SK-MEL-5 (cell line): ENCODE results near the gene CFAP97. TPM values are rescaled to one million over a fixed set of nuclear protein-coding genes. Genes with fewer than 3 reads are reported as not detected.
"Not testable (repeated sequence)": the region's sequence is repeated elsewhere in the genome, so short reads cannot be mapped to it uniquely, and the experiment has no call there.

Experiments
- DNase-seq: peaks from one replicate; pipeline ENCODE4 v3.0.0-alpha.2; 2016; ENCODE audit warnings: low read depth, low spot score
- in situ Hi-C: cut with HindIII; loops from 2 replicates; pipeline ENCODE4 v1.10.0; 2016; ENCODE audit warnings: low sequenced_read_pairs, high pct_unique_total_duplicates, low pct_unique_long_range_greater_than_20kb
- polyA plus RNA-seq, 2 experiments: library from polyadenylated mRNA; depleted of rRNA; stranded (reverse); fragments of >200 nt; gene quantifications; 2 replicates each; pipeline ENCODE4 v1.2.3, GENCODE V29; 2015
- total RNA-seq: library from RNA; depleted of rRNA; stranded (reverse); fragments of >200 nt; shearing (Covaris generic); gene quantifications from 2 replicates; pipeline ENCODE4 v1.2.3, GENCODE V29; 2014; rRNA removed

CFAP97 gene
- 73.5 and 74.9 TPM in 2 replicates for total RNA-seq
- 37.6 and 44.8 TPM in 2 replicates for polyA plus RNA-seq (2015; cell fraction: cytosol; rRNA removed)
- 27.8 TPM in 2 replicates for polyA plus RNA-seq (2015; cell fraction: nucleus; rRNA removed)

DNA sequence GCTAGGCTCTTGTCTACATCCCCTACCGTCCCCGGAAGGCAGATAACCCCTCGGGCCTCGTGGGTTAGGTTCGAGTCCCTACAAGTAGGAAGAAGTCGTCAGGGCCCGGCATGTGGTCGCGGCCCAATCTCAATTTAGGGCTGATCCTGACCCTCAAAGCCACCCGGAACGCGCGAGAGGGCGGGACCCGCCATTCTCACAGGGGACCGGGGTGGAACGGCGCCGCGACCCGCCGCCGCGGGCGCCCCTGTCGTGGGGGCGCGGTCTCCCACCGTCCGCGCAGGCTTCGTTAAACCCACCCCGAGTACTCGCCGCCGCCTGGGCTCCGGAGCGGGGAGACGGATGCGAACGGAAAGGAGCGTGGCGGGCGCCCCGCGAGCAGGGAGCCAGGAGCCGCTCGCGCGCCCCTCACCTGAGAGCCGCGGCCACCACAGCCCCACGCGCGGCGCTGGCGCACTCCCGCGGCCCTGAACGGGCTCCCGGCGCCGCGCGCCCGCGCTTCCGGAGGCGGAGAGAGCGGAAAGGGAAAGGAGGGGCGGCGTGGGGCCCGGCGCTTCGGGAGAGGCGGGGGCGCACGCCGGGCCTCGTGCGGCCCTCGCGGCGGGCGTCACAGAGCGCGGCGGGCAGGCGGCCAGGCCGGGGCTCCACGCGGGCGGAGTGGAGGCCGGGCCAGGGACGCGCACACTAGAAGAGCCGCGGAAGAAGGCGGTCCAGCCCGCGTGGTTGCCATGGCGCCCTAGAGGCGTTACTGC lies at the start of gene CFAP97:
Gene CFAP97, minus strand, starts transcription at position 515 of the 752 bp plus-strand sequence. CDS start 12,804 bp downstream, outside the sequence.
- in situ Hi-C loops: no loop called here
- peak; percentile 91 for DNase-seq

DNA sequence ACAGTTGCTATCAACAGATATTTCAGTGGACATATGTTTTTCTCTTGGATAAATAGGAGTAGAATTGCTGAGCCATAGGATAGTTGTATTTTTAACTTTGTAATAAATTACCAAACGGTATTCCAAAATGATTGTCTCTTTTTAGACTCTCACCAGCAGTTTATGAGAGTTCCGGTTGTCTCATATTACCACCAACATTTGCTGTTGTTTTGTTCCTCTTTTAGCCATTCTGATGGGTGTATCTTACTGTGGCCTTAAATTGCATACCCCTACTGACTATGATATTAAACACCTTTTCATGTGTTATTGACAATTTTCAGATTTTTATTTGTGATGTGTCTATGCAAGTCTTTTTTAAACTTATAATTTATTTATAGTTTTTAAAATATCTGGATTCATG lies 45.3 kb upstream of the CFAP97 start:
- DNase-seq: no peak
- in situ Hi-C loops: no loop called here

DNA sequence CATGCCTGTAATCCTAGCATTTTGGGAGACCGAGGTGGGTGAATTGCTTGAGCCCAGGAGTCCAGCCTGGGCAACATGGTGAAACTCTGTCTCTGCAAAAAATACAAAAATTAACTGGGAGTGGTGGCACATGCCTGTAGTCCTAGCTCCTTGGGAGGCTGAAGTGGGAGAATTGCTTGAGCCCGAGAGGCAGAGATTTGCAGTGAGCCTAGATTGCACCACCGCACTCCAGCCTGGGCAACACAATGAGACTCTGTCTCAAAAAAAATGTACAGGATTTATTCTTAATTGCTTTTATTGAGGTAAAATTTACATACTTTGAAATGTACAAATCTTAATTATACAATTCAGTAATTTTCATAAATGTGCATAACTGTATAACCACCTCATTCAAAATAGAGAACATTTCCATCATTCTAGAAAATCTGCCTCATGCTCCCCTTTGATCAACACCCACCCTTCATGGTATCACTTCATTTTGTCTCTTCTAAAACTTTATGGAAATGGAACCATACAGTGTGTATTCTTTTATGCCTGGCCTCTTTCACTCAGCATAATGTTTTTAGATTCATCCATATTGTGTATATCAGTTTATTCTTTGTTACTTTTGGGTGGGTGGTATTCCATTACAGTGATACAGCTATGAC lies 44.7 kb upstream of the CFAP97 start:
- DNase-seq: no peak
- in situ Hi-C loops: no loop called here

DNA sequence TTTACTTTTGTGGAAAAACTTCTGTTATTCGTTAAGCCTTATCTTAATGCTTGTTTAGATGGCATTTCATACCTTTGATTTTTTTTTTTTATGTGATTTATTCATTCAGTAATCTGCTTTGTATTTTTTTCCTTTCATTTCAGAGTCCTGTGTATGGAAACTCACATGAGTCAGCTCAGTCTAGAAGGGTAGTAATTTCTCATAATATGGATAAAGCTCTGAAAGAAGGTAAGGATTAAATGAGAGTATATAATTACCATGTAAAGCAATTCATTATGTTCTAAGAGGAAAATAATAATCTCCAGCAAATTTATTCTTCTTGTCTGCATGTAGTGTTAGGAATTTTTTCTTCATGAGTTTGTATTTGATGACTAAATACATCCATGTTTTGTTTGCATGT lies 43.4 kb upstream of the CFAP97 start:
- in situ Hi-C loops: no loop called here
- no peak for DNase-seq

DNA sequence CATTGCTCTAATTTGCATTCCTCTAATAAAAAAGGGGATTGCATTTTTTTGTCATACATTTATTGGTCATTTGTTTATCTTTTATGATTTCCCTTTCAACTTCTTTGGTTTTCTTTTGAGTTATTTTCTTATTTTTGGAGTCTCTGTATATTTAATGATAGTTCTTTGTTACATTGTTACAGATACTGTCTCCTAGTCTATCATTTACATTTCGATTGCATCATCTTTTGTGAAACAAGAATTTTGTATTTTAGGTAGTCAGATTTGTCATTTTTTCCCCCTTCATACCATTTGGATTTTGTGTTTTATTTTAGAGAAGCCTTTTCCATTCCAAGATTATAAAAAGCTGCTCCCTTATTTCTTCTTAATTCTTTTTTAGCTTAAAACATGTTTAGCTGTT lies 42.7 kb upstream of the CFAP97 start:
- in situ Hi-C loops: no loop called here
- no peak for DNase-seq

DNA sequence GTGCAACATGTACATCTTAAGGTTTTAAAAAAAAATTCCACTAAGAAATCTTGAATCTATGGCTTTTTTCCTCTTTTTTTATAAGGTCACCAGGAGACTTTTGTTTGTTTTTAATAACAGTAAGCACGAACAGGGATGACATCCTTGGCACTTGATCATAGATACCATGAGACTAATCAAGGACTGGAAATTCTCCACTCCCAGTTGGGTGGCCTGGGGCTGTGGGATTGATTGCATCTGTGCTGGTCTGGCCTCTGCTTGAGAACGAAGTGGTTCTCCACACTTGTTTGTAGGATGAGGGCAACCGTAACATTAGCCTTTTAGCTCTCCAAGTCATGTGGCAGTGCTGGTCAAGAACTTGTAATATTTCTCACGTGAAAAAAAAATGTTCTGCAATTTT lies 41.0 kb upstream of the CFAP97 start:
- in situ Hi-C loops: no loop called here
- DNase-seq: peak; percentile 92

DNA sequence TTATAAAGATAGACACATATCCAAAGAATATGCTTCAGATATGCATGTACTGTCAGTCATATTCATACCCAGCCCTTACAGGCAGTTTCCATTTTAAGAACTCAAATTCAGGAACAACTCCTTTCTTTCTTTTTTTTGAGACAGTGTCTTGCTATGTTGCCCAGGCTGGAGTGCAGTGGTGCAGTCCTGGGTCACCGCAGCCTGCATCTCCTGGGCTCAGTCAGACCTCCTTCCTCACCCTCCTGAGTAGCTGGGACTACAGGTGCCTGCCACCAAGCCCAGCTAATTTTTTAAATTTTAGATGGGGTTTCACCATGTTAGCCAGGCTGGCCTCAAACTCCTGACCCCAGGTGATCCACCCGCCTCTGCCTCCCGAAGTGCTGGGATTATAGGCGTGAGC lies 40.1 kb upstream of the CFAP97 start:
- no peak for DNase-seq
- in situ Hi-C loops: no loop called here

DNA sequence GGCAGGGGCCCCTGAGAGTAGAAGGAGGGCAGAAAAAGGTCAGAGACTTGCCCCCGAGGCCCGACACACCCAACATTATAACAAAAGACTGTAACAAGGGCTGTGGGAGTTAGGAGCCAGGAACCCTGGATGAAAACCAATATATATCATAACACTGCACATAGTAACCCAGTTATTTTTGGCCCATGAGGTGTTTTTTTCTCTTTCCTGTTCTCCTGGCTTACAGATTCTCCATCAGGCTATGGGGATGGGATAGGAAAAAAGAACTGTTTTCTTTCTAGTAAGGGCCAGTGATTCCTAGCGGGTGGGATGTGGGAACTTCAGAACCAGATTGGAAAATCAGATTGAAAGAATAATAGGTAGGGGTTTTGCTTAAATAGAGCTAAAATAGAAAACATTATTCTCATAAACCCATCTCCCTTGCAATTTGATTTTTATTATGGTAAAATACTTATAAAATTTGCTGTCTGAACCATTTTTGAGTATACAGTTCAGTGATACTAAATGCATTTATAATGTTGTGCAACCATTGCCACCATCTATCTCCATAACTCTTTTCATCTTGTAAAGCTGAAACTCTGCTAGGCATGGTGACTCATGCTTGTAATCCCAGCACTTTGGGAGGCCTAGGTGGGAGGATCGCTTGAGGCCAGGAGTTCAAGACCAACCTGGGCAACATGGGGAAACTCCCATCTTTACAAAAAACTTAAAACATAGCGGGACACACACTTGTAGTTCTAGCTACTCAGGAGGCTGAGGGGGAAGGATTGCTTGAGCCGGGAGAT lies 39.1 kb upstream of the CFAP97 start:
- in situ Hi-C loops: no loop called here

DNA sequence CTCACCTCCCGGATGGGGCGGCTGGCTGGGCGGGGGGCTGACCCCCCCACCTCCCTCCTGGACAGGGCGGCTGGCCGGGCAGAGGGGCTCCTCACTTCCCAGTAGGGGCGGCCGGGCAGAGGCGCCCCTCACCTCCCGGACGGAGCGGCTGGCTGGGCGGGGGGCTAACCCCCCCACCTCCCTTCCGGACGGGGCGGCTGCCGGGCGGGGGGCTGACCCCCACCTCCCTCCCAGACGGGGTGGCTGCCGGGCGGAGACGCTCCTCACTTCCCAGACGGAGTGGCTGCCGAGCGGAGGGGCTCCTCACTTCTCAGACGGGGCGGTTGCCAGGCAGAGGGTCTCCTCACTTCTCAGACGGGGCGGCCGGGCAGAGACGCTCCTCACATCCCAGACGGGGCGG lies 36.7 kb upstream of the CFAP97 start:
- DNase-seq, in situ Hi-C loops: not testable (repeated sequence)

More for the DNA sequence above, 39.1 kb upstream of the CFAP97 start:
- no peak for DNase-seq

DNA sequence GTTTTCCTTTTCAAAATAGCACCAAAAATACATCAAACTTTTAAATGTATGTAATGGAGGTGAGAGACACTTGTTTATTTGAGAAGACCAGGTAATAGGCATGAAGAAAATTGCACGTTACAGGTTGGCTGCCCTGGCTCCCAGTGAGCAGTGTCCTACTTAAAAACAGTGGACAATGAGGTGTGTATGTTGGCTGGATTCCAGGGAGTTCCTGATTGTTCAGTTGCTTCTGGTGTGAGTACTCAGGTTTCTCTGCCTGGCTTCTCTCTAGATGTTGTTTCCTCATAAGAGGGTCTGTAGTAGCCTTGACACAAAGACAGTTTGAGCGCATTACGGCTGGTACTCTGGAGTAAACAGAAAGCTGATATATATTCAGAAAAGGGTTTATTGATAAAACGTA lies 35.0 kb upstream of the CFAP97 start:
- no peak for DNase-seq
- in situ Hi-C loops: no loop called here

DNA sequence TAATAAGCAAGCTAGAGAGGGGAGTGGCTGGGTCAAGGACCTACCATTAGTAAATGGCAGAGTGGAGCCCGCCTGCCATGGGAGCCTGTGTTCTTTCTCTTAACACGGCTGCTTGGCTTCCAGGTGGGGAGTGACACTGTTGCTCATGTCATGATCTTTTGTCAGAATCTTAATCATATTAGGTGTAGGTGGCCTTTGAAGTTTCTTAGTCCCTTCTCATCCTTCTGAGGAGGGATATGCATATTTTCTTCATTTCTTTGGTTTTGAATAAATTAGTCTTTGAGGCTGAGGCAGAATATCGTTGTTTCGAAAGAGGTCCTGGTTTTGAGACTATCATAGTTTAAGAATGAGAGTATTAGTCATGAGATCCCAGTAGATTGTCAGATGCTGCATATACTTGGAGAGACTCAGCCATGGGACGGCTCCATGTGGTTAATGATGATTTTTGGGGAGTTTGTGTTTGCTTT lies 34.4 kb upstream of the CFAP97 start:
- in situ Hi-C loops: no loop called here
- DNase-seq: no peak

DNA sequence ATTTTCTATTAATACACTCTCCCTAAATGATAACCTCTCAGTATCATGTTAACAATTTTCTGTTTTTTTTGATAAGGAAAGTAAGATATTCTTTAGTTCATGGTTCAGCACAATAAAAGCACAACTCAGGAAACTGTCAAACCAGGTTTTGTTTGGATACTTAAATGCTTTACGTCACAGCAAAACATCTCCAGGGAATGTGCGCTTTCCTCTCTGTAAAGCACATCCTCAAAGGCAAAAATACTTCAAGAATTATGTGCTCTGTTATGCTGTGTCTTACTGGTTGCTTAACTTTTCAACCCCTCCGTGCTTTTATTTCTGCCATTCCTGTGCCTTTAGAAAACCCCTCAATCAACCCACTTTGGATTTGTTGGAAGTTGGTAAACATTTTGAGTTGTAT lies 33.4 kb upstream of the CFAP97 start:
- DNase-seq: no peak
- in situ Hi-C loops: no loop called here

DNA sequence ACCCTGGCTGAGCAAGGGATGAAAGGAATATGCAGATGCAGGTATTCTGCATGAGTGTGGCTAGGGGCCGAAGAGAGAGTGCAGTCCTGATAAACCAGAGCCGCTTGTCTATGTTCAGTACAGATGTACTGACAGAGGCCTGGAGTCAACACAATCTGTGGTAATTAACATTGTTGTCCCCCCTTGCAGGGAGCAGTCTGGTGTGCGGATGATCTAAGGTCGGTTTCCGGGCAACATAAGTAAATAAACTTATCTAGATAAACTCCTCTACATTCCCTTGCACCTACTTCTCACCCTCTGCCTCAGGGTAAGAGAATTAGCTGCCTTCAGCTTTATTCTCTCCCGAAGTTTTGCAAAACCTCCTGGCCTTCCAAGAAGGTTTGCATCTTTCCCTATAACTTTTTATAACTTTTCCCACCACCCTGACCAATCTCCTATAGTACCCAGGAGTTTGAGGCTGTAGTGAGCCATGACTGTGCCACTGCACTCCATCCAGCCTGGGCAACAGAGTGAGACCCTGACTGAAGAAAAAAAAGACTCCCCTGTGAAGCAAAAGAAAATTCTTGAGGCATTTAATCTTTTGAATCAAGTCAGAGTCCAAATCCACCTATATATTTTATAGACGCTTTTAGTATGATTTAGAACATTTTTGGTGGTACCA lies 32.2 kb upstream of the CFAP97 start:
- no peak for DNase-seq
- in situ Hi-C loops: no loop called here

DNA sequence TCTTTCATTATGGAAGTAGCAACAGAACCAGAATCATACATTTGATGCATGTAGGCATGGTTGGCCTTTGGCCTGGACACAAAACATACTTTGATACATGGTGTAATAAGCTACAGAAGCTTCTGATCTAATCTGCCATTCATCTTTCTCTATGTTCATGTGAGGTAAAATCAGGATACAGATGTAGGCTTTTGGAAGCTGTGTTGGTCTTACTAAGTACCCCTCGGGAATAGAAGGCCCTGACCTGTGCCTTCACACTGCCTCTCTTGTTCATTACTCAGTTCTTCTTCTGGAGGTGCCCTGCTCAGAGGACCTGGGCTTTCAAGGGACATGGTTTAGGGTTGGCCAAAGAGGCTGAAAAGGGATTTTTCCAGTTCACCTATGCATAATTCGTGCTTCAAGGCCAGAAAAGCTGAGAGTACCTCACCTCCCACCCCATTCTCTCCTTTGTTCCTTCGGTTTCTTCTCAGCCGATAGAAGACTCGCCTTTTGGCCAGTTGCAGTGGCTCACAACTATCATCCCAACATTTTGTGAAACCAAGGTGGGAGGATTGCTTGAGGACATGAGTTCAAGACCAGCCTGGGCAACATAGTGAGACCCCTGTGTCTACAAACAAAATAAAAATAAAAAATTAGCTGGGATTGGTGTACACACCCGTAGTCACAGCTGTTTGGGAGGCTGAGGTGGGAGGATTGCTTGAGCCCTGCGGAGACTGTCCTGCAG lies 31.5 kb upstream of the CFAP97 start:
- in situ Hi-C loops: no loop called here
- no peak for DNase-seq

DNA sequence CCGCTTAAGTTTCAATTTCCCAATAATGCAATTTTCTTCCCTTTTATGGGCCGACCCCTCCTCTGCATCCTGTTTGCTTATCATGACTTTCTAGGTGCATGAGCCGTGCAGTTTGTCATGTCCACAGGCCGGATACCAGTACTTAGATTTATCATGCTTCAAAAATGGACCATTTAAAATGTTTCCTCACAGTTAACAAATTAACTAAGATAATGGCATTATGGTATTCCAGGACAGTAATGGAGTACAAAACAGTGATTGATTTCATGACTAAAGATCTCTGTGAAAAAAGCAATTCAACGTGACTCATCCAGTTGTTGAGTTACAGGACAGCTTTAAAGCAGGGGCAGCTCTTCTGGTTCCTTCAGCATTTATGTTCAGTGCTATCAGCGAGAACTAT lies 28.6 kb upstream of the CFAP97 start:
- no peak for DNase-seq
- in situ Hi-C loops: no loop called here

DNA sequence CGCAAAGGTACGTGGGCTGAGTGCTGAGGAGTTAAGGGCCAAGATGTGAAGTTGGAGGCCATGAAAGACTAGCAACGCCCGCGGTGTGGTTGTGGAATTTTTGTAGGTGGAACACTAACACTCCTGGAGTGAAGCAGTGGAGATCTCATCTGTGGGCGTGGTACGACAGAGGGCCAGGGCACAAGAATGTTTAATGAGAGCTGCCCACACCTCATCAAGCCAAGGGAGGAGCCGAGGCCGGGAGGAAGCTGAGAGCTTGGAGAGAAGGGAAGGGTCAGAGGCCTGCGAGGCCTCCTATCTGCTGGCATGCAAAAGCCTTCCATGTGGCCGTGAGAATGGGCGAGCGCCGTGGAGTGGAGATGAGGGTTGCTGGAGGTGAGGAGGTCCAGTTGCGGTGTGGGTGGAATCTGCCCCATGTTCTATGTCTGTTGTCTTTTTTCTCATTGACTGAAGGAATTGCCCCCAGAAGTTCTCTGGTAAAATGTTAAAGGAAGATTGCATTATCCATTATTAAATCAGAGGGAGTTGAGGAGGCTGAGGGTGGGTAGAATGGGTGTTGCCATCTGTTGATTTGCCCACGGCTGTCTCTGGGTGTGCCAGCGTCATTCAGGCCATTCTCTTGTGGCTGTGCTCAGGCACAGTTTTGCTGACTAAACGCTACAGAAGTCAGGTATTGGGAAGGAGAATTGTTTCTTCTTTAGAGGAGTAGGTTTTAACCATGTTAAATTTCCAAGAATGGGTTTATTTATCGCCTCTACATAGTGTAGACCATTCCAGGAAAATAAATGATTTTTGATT lies 25.4 kb upstream of the CFAP97 start:
- in situ Hi-C loops: no loop called here
- no peak for DNase-seq
